CD14-positive monocyte (primary cell): Measurements from ENCODE around the gene TNFRSF13B. TPM values are rescaled to one million over a fixed set of nuclear protein-coding genes. Genes with fewer than 3 reads are reported as not detected.

ENCODE experiments used
- DNase-seq, 3 donors: peaks; one replicate each; pipeline ENCODE4 v3.0.0-alpha.2; 2011 to 2022
- H2AFZ ChIP-seq: 2 replicates; pipeline ENCODE4 v1.6.0; 2012; ENCODE audit warnings: mild to moderate bottlenecking, low read depth, low read length, inconsistent platforms; ENCODE audit not compliant: insufficient read depth, poor library complexity, severe bottlenecking
- H3K27ac ChIP-seq, 2 donors: 1 replicate in 1 of 2; 2 replicates in 1 of 2; pipeline ENCODE4 v1.5.1; 2012 to 2013; ENCODE audit warnings: low read length in 2 of 2, control low read depth in 1 of 2, inconsistent platforms in 1 of 2, low read depth in 1 of 2, mild to moderate bottlenecking in 1 of 2
- H3K27me3 ChIP-seq, 2 donors: one replicate each; pipeline versions ENCODE4 v1.6.0 to v1.6.1; 2011 to 2013; ENCODE audit warnings: low read length in 2 of 2; ENCODE audit not compliant: control insufficient read depth in 2 of 2, insufficient read depth in 2 of 2
- H3K36me3 ChIP-seq, 2 donors: replicated peaks in 1 of 2; 1 replicate in 1 of 2; 2 replicates in 1 of 2; pipeline versions ENCODE4 v1.5.1 to v1.6.1; 2012 to 2013; ENCODE audit warnings: low read length in 2 of 2, control low read depth in 1 of 2, inconsistent platforms in 1 of 2, mild to moderate bottlenecking in 1 of 2; ENCODE audit not compliant: insufficient read depth in 2 of 2, control insufficient read depth in 1 of 2
- H3K4me1 ChIP-seq, 2 donors: 1 replicate in 1 of 2; 2 replicates in 1 of 2; pipeline versions ENCODE4 v1.5.1 to v1.6.1; 2012 to 2013; ENCODE audit warnings: low read length in 2 of 2, control low read depth in 1 of 2, inconsistent platforms in 1 of 2, mild to moderate bottlenecking in 1 of 2, moderate library complexity in 1 of 2; ENCODE audit not compliant: insufficient read depth in 2 of 2, control insufficient read depth in 1 of 2
- H3K4me2 ChIP-seq: replicated peaks from 2 replicates; pipeline ENCODE3; 2012; ENCODE audit warnings: low read length, moderate library complexity, mild to moderate bottlenecking; ENCODE audit not compliant: poor library complexity, severe bottlenecking; ENCODE audit errors: extremely low read depth
- H3K4me3 ChIP-seq, 3 experiments: fragments of 200-600 bp in 1 of 3; sonication (generic) in 1 of 3; replicated peaks in 1 of 3; 1 replicate in 2 of 3; 2 replicates in 1 of 3; pipeline ENCODE4 v1.5.1; 2011 to 2013; ENCODE audit warnings: low read length in 3 of 3, mild to moderate bottlenecking in 3 of 3, control low read depth in 2 of 3, low read depth in 2 of 3, inconsistent platforms in 1 of 3, moderate library complexity in 1 of 3
- H3K79me2 ChIP-seq: 2 replicates; pipeline ENCODE4 v1.6.0; 2012; ENCODE audit warnings: mild to moderate bottlenecking, control low read depth, inconsistent platforms, low read length, moderate library complexity; ENCODE audit not compliant: insufficient read depth
- H3K9ac ChIP-seq: 2 replicates; pipeline ENCODE4 v1.6.0; 2017; ENCODE audit warnings: low read length, mild to moderate bottlenecking; ENCODE audit not compliant: insufficient read depth, poor library complexity, severe bottlenecking
- H3K9me3 ChIP-seq, 2 donors: replicated peaks in 1 of 2; 1 replicate in 1 of 2; 2 replicates in 1 of 2; pipeline versions ENCODE4 v1.5.1 to v1.6.1; 2012 to 2013; ENCODE audit warnings: low read length in 2 of 2, control low read depth in 1 of 2; ENCODE audit not compliant: control insufficient read depth in 1 of 2, insufficient read depth in 1 of 2
- H4K20me1 ChIP-seq: 2 replicates; pipeline ENCODE4 v1.6.0; 2012; ENCODE audit warnings: mild to moderate bottlenecking, low read length, control low read depth, moderate library complexity; ENCODE audit not compliant: insufficient read depth
- H3K27ac Mint-ChIP-seq, 7 donors: one replicate each; pipeline ENCODE4 v1.8.0; 2020; ENCODE audit warnings: mild to moderate bottlenecking in 7 of 7, mixed read lengths in 7 of 7, moderate library complexity in 6 of 7, inconsistent platforms in 2 of 7
- H3K27me3 Mint-ChIP-seq, 3 donors: one replicate each; pipeline ENCODE4 v1.8.0; 2021 to 2022; ENCODE audit warnings: low read depth in 3 of 3, mild to moderate bottlenecking in 3 of 3, mixed read lengths in 3 of 3, moderate library complexity in 3 of 3, inconsistent platforms in 1 of 3
- H3K36me3 Mint-ChIP-seq, 2 donors: one replicate each; pipeline ENCODE4 v1.8.0; 2020; ENCODE audit warnings: mixed read lengths in 2 of 2, inconsistent platforms in 1 of 2, mild to moderate bottlenecking in 1 of 2
- H3K4me1 Mint-ChIP-seq: one replicate; pipeline ENCODE4 v1.8.0; 2020; ENCODE audit warnings: mild to moderate bottlenecking, mixed read lengths
- H3K4me3 Mint-ChIP-seq, 2 donors: one replicate each; pipeline ENCODE4 v1.8.0; 2020; ENCODE audit warnings: mild to moderate bottlenecking in 2 of 2, mixed read lengths in 2 of 2, moderate library complexity in 1 of 2
- H3K9me3 Mint-ChIP-seq, 7 donors: one replicate each; pipeline ENCODE4 v1.8.0; 2020 to 2022; ENCODE audit warnings: mixed read lengths in 7 of 7, mild to moderate bottlenecking in 6 of 7, moderate library complexity in 6 of 7, inconsistent platforms in 2 of 7
- WGBS: methylation state at CpG from one replicate; pipeline ENCODE4 v1.1.5; 2013; ENCODE audit warnings: missing lambda C conversion rate; ENCODE audit not compliant: insufficient coverage; 5-methylcytosine and 5-hydroxymethylcytosine counted together
- intact Hi-C, 2 donors: fragments of 100-400 bp; cut with micrococcal nuclease; formaldehyde crosslinking; loops; one replicate each; pipeline versions ENCODE4 v1.15.0 to v1.15.1; 2023
- polyA plus RNA-seq, 3 donors: library from polyadenylated mRNA; depleted of rRNA in 1 of 3; unstranded in 2 of 3; stranded (reverse) in 1 of 3; fragments of 300-500 nt in 2 of 3; fragments of >200 nt in 1 of 3; fragmentation: Illumina TruSeq in 2 of 3; gene quantifications; 1 replicate in 2 of 3; 2 replicates in 1 of 3; pipeline ENCODE4 v1.2.3, GENCODE V29; 2012 to 2021
- TF ChIP-seq, protein P1 (sequence below): fragments of 200-600 bp; IDR thresholded peaks from one replicate; pipeline ENCODE4 v1.8.0; 2022; ENCODE audit warnings: antibody characterized with exemption, mild to moderate bottlenecking

The TNFRSF13B gene
- polyA plus RNA-seq, 3 donors, result 0.21 to 0.47 TPM; not detected in 1

DNA sequence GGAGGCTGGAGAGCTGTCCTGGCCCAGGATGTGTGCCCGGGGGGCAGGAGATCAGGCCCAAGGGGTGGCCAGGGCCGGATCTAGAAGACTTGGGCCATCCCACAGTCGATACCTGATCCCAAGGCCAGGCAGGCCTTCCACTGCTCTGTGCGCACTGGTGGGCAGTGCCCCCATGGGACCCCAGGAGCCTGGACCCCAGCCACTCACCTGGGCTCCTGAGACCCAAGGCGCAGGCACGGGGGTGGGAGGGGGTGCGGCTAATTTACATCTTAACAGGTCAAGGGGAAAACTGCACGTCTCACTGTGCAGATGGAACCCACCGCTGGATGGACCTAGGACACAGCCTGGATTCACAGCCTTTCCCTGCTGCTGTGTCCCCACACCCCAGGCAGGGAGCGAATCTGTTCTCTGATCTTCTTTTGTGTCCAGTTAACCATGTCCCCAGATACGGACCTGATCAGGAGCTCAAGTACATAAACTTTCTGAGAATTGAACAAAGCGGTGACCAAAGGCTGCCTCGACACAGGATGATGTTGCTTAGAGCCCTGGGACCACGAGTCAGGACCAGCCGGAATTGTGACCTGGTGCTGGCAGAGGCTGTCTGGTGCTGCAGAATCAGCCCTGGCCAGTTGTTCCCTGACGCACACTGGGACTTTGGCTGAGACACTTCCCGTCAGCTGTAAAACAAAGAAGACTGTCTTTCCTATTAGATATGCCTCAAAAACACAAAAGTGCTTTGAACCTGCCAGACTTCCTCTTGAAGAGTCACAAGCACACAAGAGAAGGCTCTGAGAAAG, 60.6 kb downstream of the TNFRSF13B start:
- no peak overlapping the region for H3K4me3 ChIP-seq
- TF ChIP-seq, protein P1, sequence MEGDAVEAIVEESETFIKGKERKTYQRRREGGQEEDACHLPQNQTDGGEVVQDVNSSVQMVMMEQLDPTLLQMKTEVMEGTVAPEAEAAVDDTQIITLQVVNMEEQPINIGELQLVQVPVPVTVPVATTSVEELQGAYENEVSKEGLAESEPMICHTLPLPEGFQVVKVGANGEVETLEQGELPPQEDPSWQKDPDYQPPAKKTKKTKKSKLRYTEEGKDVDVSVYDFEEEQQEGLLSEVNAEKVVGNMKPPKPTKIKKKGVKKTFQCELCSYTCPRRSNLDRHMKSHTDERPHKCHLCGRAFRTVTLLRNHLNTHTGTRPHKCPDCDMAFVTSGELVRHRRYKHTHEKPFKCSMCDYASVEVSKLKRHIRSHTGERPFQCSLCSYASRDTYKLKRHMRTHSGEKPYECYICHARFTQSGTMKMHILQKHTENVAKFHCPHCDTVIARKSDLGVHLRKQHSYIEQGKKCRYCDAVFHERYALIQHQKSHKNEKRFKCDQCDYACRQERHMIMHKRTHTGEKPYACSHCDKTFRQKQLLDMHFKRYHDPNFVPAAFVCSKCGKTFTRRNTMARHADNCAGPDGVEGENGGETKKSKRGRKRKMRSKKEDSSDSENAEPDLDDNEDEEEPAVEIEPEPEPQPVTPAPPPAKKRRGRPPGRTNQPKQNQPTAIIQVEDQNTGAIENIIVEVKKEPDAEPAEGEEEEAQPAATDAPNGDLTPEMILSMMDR, result no peak
- Mint-ChIP-seq H3K27ac (no peak overlapping the region), H3K9me3 (peaks cover 0 to 2% (median 0%) of the 10 kb centered on the region in 7 donors), H3K4me1 (no peaks in the 10 kb centered on the region), H3K27me3 (peaks cover 4 to 8% (median 4%) of the 10 kb centered on the region in 3 donors), H3K36me3 (no peaks in the 10 kb centered on the region), H3K4me3 (no peak overlapping the region)
- no peaks in the 10 kb centered on the region for H3K4me1 ChIP-seq
- intact Hi-C loops, result no loop called here
- no peak overlapping the region for H3K9ac ChIP-seq
- no peak overlapping the region for H2AFZ ChIP-seq
- H3K27me3 ChIP-seq, result no peaks in the 10 kb centered on the region
- DNase-seq, result no peak
- WGBS, result 96% methylated on average over 17 of the region's 17 CpGs
- H3K27ac ChIP-seq, result no peak overlapping the region
- H3K4me2 ChIP-seq, result no peak overlapping the region
- no peaks in the 10 kb centered on the region for H3K79me2 ChIP-seq
- H3K36me3 ChIP-seq, result no peaks in the 10 kb centered on the region
- no peaks in the 10 kb centered on the region for H3K9me3 ChIP-seq
- H4K20me1 ChIP-seq, result no peaks in the 10 kb centered on the region

DNA sequence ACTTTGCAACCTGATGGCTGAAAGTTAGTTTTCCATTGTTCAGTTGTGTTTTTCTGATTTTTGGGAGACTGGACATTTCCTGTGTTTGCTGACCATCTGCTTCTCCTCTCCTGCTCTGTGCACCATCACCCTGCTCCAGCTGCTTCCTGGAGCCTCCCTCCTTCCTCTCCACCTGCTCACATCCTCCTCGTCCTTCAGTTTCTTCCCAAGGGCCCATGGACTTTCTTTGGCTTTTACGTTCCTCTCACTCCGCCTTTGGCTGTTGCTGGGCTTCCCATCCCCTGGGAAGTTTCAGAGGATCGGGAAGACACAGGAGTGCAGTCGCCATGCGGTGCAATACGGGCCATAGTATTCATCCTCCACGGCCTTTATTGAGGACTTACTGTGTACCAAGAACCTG, 61.6 kb downstream of the TNFRSF13B start:
- no peak overlapping the region for H3K9ac ChIP-seq
- no peaks in the 10 kb centered on the region for H3K36me3 ChIP-seq
- Mint-ChIP-seq H3K4me1 (no peaks in the 10 kb centered on the region), H3K9me3 (peaks cover 0 to 2% (median 0%) of the 10 kb centered on the region in 7 donors), H3K4me3 (no peak overlapping the region), H3K27ac (no peak overlapping the region), H3K36me3 (no peaks in the 10 kb centered on the region), H3K27me3 (peaks cover 4 to 8% (median 6%) of the 10 kb centered on the region in 3 donors)
- TF ChIP-seq, protein P1, result no peak
- no peaks in the 10 kb centered on the region for H4K20me1 ChIP-seq
- no peak overlapping the region for H2AFZ ChIP-seq
- H3K27ac ChIP-seq, result no peak overlapping the region
- no peaks in the 10 kb centered on the region for H3K79me2 ChIP-seq
- DNase-seq, result no peak
- intact Hi-C loops, result no loop called here
- no peaks in the 10 kb centered on the region for H3K9me3 ChIP-seq
- 79% methylated on average over 7 of the region's 8 CpGs for WGBS
- H3K4me1 ChIP-seq, result no peaks in the 10 kb centered on the region
- no peaks in the 10 kb centered on the region for H3K27me3 ChIP-seq
- H3K4me3 ChIP-seq, result no peak overlapping the region
- no peak overlapping the region for H3K4me2 ChIP-seq
